RWPE2 (cell line): ENCODE measurements around the gene DDX27.

Experiments
- ATAC-seq: fragments of 200-7000 bp; cut with Tn5 transposase; 3 replicates; pipeline ENCODE4 v1.9.1; 2021; ENCODE audit warnings: low read depth
- DNase-seq: peaks from one replicate; pipeline ENCODE4 v3.0.0-alpha.2; 2020; ENCODE audit warnings: low spot score
- H3K27ac ChIP-seq: fragments of 450-650 bp; 2 replicates; pipeline ENCODE4 v1.5.1; 2017; ENCODE audit warnings: mild to moderate bottlenecking; ENCODE audit not compliant: poor library complexity, severe bottlenecking
- H3K27me3 ChIP-seq: fragments of 250-450 bp; sonication (Bioruptor Pico); 2 replicates; pipeline ENCODE4 v1.5.1; 2021; ENCODE audit warnings: mild to moderate bottlenecking, moderate library complexity; ENCODE audit not compliant: insufficient read depth, poor library complexity, severe bottlenecking
- H3K36me3 ChIP-seq: fragments of 250-450 bp; sonication (Bioruptor Pico); 2 replicates; pipeline ENCODE4 v1.5.1; 2020; ENCODE audit warnings: low read depth, mild to moderate bottlenecking, moderate library complexity
- H3K4me1 ChIP-seq: fragments of 250-450 bp; sonication (Bioruptor Pico); 2 replicates; pipeline ENCODE4 v1.5.1; 2021; ENCODE audit warnings: mild to moderate bottlenecking, moderate library complexity; ENCODE audit not compliant: insufficient read depth, poor library complexity, severe bottlenecking
- H3K4me3 ChIP-seq: fragments of 250-450 bp; sonication (Bioruptor Pico); 2 replicates; pipeline ENCODE4 v1.5.1; 2021; ENCODE audit warnings: mild to moderate bottlenecking, moderate library complexity; ENCODE audit not compliant: severe bottlenecking
- H3K9me3 ChIP-seq: fragments of 250-450 bp; sonication (Bioruptor Pico); 2 replicates; pipeline ENCODE4 v1.5.1; 2021; ENCODE audit warnings: mild to moderate bottlenecking, moderate library complexity; ENCODE audit not compliant: severe bottlenecking
- TF ChIP-seq, protein P1 (sequence below): fragments of 450-650 bp; IDR thresholded peaks from one replicate; pipeline ENCODE4 v1.5.1; 2017; ENCODE audit warnings: mild to moderate bottlenecking, moderate library complexity; ENCODE audit not compliant: poor library complexity, severe bottlenecking

DDX27 gene

GRCh38 chr20:49279677-49280462 is 60.7 kb downstream of the DDX27 start:
- no peak for ATAC-seq
- peak overlapping the region; percentile 72 for H3K4me3 ChIP-seq
- peak overlapping the region; percentile 87 for H3K27ac ChIP-seq
- no peaks in the 10 kb centered on the region for H3K27me3 ChIP-seq
- H3K36me3 ChIP-seq: peaks cover 76% of the 10 kb centered on the region
- no peak for DNase-seq
- peaks cover 11% of the 10 kb centered on the region for H3K9me3 ChIP-seq
- TF ChIP-seq, protein P1, sequence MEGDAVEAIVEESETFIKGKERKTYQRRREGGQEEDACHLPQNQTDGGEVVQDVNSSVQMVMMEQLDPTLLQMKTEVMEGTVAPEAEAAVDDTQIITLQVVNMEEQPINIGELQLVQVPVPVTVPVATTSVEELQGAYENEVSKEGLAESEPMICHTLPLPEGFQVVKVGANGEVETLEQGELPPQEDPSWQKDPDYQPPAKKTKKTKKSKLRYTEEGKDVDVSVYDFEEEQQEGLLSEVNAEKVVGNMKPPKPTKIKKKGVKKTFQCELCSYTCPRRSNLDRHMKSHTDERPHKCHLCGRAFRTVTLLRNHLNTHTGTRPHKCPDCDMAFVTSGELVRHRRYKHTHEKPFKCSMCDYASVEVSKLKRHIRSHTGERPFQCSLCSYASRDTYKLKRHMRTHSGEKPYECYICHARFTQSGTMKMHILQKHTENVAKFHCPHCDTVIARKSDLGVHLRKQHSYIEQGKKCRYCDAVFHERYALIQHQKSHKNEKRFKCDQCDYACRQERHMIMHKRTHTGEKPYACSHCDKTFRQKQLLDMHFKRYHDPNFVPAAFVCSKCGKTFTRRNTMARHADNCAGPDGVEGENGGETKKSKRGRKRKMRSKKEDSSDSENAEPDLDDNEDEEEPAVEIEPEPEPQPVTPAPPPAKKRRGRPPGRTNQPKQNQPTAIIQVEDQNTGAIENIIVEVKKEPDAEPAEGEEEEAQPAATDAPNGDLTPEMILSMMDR: no peak
- H3K4me1 ChIP-seq: peaks cover 61% of the 10 kb centered on the region

GRCh38 chr20:49280463-49281058 is 61.3 kb downstream of the DDX27 start:
- H3K27ac ChIP-seq: peak overlapping the region; percentile 87
- peaks cover 61% of the 10 kb centered on the region for H3K4me1 ChIP-seq
- no peaks in the 10 kb centered on the region for H3K27me3 ChIP-seq
- H3K4me3 ChIP-seq: peak overlapping the region; percentile 72
- peaks cover 76% of the 10 kb centered on the region for H3K36me3 ChIP-seq
- ATAC-seq (no peak), DNase-seq (no peak)
- peaks cover 15% of the 10 kb centered on the region for H3K9me3 ChIP-seq
- TF ChIP-seq, protein P1: no peak

DNA sequence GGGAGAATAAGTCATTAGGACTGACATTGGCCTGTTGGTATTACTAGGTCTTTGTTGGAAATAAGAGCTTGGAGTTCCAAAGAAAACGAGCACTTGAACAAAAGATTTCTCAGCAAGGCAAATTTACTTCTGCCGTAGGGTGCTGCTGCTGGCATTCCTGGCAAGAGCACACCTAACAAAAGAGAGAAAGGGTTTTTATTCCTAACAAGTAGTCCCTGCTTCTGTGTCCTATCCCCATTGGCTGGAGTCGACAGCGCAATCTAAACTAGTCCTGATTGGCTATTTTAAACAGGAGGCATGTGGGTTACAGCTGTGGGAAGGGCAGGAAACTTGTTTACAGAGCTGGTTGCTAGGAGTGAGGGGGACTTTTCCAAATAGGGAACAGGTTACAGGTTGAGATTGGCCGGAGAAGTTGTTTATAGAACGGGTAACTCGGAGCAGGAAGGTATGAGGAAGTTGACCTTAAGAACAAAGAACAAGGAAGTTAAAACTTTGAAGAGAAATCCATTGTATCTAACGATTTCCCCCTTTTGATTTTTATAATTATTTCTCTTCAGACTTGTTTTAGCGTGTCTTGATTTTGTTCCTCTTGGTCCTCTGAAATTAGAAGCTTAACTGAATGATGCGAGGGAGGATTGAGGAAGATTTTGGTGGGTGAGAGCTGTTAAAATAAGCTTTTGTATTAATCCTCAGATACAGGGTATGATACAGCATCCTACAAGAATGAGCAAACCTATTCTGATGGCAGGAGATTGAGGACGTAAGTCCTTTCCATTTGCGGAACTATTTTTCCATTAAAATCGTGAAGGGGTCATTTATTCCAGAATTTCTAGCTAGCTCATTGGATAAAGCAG is 62.1 kb downstream of the DDX27 start:
- Histone ChIP-seq H3K27me3 (no peaks in the 10 kb centered on the region), H3K36me3 (peaks cover 78% of the 10 kb centered on the region), H3K4me1 (peaks cover 59% of the 10 kb centered on the region), H3K27ac (peak overlapping the region; percentile 87), H3K9me3 (peaks cover 21% of the 10 kb centered on the region), H3K4me3 (peak overlapping the region; percentile 72)
- DNase-seq (no peak), ATAC-seq (no peak)
- TF ChIP-seq, protein P1: no peak

GRCh38 chr20:49281913-49282467 is 62.8 kb downstream of the DDX27 start:
- Histone ChIP-seq H3K27me3 (no peaks in the 10 kb centered on the region), H3K36me3 (peaks cover 85% of the 10 kb centered on the region), H3K27ac (peak overlapping the region; percentile 87), H3K4me1 (peaks cover 58% of the 10 kb centered on the region), H3K4me3 (no peak overlapping the region), H3K9me3 (peaks cover 28% of the 10 kb centered on the region)
- TF ChIP-seq, protein P1: no peak
- ATAC-seq (no peak), DNase-seq (no peak)
